Measurements from ENCODE around the gene C3orf22.
"Not testable (repeated sequence)": the region's sequence is repeated elsewhere in the genome, so short reads cannot be mapped to it uniquely, and the experiment has no call there.

C3orf22 gene, protein sequence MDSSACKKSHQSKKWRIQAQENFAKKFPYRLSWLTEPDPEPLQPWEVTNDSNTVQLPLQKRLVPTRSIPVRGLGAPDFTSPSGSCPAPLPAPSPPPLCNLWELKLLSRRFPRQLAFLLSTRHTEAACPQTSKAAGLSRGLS

DNA sequence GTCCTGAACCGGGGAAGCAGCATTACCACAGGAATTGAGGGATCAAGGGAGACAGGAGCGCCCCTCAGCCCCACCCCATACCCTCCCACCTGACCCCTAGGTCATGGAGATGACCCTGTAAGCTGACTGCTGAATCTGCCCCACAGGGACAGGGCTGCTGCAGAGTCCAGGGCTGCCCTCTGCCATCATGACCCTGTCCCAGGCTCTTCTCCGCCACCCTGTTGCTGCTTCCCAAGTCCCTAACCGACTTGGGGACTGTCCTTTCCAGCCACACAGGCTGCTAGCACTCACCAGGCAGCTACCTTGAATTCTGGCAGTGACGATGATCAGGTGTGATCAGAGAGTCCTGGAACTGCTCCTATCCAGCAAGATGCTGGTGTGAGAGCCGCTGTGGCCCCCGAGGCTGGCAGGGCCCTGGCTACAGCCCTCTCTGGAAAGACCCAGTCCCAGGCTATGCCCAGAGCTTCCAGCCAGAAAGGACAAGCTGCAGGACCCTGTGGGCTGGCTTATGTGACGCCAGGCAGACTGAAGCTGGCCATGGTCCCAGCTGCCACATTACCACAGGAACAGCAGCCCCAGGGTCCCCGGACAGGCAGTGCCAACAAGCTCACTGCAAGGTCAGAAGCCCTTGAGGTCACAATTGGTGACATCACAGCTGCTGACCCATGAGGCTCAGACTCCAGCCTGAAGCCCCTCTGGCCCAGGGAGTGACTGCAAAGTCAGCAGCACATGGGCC lies at the start of gene C3orf22:
TSS of gene C3orf22 (minus strand) at position 597 of the 736 bp plus-strand sequence. CDS start 5,542 bp downstream, outside the sequence.
- no peak for DNase-seq

DNA sequence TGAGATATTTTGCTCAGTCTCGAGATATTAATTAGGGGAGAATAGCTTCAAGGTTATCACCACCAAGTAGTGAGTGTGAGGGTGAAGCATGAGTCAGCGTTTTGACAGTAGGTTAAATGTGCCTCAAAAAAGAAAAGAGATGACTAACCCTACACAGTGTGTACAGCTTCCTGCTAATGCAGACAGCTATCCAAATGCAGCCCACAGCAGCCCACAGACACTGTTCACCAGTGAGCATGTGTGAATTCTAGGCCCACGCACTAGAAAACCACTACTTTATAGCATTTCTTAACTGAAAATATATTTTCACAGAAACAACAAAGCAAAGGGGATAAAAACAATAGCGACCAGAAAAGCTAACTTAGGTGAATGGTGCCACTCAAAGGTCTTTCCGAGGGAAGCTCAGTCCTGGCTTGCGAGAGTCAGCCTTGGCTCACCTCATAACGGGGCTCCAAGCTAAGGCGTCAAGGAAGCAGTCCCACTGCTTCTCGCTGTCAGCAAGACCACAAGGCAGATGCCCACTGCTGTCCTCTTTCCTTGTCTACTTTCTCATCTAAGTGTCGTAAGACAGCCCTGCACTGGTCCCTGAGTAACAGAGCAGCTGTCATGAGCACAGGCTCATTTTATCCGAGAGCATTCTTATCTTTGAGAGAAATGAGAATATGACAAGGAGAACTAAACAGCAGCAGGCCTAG lies 48.6 kb upstream of the C3orf22 start:
- no peak for DNase-seq

DNA sequence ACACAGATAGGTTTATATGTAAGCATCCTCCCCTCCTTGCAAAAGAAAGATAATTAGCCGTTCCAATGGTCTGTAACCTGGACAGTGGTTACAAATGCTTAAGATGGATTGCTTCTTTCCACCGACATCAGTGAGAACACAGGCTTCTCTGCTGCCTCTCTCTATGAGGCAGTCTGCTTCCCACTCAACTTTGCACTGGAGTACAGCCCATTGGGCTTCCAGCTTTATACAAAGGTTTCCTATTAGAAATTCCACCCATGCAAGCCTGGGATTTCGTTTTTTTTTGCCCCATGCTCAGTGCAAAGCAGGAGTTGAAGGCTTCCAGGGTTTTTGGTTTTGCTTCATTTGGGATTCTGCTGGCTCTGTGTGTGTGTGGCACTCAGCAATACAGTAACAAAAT lies 47.3 kb upstream of the C3orf22 start:
- no peak for DNase-seq

DNA sequence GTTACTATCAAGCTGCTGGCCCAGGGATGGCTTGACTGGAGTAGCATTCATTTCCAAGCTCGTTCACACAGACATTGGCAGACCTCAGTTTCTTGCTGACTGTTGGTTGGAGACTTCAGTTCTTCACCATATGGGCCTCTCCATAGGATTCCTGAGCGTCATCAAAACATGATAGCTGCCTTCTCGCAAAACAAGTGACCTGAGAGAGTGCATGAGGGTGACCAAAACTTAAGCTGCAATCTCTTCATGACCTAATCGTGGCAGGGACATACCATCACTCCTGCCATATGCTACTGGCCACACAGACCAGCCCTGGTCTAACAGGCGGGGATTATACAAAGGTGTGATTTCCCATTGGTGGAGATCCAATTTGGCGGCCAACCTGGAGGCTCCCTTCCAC lies 46.0 kb upstream of the C3orf22 start:
- no peak for DNase-seq

DNA sequence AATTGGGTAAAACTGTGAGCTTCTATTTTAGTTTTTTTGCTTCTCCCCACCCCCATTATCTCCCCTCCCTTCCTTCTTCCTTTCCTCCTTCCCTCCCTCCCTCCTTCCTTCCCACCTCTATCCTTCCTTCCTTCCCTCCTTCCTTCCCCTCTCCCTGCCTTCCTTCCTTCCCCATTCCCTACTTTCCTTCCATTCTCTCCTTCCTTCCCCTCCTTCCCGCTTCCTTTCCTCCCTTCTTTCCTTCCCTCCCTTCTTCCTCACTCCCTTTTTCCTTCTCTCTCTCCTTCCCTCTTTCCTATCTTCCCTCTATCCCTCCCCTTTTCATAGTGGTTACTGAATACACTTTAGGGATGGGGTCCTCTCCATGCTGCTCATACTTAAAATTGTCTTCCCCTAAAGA lies 40.4 kb upstream of the C3orf22 start:
- DNase-seq = no peak

DNA sequence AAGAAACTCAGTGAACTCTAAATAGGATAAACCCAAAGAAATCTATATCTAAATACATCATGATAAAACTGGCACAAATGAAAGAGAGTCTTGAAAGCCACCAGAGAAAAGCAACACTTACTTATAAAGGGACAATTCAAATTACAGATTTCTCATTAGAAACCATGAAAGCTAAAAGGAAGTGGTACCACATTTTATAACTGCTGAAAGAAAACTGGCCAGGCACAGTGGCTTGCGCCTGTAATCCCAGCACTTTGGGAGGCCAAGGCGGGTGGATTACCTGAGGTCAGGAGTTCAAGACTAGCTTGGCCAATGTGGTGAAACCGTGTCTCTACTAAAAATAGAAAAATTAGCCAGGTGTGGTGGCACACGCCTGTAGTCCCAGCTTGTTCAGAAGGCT lies 36.7 kb upstream of the C3orf22 start:
- not testable (repeated sequence) for DNase-seq

DNA sequence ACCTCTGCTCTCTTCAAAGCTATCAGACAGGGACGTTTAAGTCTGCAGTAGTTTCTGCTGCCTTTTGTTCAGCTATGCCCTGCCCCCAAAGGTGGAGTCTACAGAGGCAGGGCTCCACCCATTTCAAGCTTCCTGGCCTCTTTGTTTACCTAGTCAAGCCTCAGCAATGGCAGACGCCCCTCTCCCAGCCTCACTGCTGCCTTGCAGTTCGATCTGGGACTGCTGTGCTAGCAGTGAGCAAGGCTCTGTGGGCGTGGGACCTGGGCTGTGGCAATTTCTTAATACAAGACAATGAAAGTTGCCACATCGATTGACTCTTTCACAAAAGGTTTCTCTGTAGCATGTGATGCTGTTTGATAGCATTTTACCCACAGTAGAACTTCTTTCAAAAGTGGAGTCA lies 32.8 kb upstream of the C3orf22 start:
- not testable (repeated sequence) for DNase-seq

DNA sequence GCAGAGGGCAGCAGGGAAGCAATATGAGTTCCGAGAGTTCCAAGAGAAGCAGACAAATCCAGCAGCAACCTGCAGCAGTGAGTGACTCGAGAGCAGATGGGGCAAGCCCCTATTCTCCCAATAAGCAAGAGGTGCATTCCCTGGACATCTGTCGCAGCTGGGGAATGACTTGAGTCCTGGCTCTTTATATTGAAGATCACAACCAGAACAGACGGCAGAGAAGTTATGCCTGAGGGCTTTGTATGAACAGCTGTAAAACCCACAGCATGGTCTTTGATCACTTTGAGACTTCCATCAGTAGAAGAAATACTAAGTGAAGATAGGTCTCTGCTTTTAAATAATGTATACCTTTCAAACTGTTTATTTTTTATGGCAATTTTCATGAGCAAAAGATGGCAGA lies 23.6 kb upstream of the C3orf22 start:
- DNase-seq = no peak

DNA sequence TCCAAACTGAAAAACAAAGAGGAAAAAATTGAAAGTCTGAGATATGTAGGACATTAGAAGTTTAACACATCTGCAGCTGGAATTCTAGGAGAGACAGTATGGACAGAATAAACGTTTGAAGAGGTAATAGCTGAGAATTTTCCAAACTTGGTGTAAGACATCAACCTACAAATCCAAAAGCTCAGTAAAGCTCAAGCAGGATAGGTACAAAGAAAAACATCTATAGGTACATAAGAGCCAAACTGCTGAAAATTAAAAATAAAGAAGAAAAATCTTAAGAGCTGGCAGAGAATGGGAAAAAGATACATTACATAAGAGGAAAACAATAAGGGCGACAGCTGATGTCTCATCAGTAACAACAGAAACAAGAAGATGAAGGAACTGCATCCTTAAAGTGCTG lies 22.8 kb upstream of the C3orf22 start:
- no peak for DNase-seq

DNA sequence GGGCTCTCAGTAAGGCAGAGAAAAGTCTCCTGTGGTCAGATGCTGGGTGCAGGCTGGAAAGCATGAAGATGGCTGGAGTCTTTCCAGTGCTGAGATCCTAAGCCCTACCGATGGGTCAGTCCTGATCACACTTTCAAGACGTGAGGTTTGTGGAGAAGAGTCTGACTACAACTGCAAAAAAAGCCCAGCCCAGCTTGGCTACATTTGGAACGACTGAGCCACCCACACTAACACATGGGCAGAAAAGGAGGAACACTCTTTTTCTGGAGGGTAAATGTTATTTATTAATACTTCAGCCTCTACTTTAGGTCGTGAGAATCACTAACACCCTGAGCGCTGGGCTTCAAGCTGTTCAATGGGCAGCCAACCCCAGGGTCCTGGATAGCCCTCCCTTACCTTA lies 22.0 kb upstream of the C3orf22 start:
- no peak for DNase-seq

DNA sequence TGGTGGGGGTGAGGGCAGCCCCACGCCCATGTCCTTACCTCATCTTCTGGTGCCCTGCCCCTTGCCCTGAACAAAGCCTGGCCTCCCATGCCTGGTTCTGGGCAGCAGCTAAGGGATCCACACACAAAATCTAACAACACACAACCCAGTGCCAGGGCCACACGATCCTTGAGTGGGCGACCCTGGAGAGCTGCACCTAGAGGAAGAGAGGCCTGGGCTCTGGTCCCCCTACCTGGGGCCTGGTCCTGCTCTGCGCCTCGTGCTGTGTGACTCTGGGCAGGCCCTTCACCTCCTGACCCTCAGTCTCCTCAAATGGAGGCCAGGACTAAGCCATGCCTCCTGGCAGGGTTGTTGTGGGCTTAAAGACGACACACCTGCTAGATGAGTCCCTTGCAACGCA lies 20.0 kb upstream of the C3orf22 start:
- DNase-seq = no peak

DNA sequence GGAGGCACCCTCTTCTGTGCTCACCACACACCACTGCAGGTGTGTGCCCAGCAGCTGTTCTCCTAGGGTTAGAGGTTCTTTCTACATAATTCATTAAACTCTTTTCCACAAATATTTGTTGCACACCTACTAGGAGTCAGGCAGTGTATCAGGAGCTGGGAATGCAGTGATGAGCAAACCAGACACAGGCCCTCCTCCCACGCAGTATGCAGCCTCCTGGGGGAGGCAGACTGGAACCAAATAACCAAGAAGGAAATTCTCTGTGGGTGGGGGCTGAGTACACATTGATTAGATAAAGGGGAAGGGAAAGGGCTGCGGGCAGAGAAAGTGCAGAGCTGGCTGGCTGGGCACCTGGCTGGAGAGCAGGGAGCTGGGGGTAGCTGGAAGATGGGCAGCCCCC lies 18.5 kb upstream of the C3orf22 start:
- DNase-seq = no peak

DNA sequence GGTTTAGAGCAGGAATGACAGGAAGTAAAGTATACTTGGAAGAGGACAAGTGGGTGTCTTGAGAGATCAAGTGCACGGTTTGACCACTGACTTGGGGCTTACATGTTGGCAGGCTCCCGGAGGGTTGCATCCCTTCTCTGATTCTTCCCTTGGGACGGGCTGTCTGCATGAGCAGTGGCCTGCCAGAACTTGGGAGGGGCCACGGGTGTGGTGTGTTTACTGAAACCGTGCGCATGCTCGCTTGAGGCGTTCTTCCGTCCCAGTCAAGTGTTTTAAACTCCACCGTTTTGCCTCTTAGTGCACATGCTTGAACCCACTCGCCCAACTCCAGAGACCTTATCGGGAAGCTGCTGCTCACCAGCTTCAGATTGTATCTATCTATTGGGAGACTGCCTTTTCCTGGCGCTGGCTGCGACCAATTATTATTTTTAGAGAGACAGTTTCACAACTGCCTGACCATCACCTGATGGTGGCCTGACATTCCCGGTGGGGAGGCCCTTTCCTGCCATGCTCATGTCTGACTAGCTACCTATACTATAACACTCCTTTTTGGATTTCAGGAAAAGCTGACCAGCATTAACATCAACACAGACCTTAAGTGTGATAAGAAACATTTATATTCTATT lies 14.9 kb upstream of the C3orf22 start:
- no peak for DNase-seq

DNA sequence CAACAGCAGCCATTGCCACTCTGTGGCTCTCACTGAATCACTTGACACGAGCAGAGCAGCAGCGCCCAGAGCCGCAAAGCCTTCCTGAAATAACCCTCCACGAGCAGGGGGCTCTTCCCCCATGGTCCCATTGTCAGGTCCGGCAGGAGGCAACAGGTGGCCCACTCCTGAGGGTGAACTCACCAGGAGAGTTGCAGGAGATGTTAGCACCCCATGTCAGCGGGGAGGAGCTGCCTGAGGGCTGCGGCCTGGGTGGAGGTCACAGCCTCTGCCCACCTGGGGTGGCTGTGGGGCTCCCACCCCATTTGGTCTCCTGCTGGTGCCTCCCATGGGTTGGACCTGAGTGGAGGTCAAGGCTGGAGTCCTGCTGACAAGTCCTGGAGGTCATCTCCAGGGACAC lies 12.3 kb upstream of the C3orf22 start:
- DNase-seq = no peak

DNA sequence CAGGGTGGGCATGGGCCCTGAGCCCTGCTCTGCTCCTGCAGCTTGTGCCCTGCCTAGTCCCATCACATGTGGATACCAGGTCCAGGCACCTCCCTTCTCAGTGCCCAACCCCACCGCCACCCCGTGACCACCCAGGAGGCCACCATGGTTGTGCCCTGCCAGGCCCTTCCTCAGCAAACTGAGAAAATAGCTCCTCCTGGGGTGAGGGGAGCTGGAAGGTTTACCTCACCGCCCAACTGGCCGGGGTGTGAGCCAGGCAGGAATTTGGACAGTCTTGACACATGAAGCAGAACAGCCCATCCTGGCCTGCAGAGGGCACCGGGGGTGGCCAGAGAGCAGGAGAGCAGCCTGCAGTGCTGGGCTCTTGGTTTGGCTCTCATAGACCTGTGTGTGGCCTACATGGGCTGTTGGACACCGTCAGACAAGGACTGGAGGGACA lies 11.4 kb upstream of the C3orf22 start:
- DNase-seq = no peak

DNA sequence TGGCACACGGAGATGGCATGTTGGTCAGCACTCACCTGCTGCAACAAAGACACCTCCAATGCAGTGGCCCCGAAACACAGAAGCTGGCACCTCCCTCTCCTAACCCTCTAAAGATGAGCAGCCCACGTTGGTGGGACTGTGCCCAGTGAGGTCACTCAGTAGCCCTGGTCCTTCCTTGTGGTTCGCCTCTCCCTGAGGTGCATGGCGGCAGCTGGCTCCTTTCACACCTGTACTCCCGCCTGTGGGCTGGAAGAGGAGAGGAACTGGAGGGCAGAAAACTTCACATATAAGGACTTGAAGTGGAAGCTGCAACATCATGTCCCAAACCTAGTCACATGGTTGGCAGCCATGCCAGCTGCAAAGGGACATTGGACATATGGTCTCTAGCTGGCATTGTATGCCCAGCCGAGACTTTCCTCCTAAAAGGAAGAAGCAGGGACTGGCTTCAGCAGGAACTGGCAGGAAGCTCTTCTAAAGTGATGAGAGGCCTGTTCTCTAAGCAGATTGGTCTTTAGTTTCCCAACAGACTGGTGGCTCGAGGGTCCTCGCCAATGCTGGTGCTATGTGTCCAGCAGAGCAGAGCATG lies 10.8 kb upstream of the C3orf22 start:
- DNase-seq = no peak

DNA sequence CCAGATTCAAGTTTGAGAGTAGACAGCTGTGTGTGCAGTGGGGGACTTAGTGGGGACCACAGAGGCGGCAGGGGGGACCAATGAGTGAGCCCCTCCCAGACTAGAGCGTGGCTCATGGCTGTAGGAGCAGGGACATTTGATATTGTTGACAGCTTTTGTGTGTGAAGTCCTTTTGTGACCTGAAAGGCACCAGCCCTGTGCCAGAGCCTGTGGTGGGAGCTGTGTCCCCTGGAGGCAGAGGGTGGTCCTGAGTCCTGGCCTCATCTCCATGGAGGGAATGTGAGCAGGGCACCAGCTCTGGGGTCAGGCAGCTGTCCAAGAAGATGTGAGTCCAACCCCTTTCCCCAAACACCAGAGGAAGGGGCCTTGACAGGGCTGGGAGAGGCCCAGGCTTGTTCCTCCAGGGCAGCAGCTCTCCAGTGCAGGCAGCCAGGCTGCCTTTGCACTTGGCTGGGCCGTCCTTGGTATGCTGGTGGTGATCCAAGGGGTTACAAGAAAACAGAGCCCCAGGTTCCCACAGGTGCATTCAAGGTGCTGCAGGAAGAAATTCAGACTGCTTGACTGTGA lies 10.1 kb upstream of the C3orf22 start:
- no peak for DNase-seq

DNA sequence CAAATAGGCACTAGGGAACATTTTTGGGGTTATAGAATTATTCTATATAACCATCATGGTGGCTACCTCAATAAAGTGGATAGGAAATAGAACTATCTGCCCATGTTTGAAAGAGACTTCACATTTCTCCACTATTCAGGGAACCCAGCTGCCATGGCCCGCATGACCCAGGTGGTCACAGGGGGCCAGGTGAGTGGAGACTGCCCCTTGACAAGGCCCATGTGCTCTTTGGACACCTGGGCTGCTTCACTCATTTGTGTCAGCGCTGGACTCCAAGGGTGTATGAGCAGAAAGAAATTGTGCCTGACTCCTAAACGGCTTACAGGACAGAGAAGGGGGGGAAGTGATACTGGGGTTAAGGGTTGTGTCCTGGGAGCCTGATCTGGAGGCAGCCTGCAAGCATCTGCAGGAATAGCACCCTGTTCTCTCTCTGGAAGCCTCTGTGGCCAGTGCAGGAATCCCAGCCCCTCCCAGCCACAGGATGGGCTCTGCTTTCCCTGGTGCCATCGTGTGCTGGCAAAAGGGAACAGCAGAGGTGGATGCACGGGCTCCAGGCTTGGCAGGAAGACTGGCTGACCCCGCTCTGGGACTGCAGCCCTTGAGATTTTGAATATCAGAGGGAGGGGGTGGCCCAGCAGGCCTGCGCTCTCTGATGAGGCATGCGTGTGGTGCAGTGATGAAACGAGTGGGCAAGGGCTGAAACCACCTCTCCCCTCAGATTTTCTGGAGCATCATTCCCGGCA lies 9.1 kb upstream of the C3orf22 start:
- DNase-seq = no peak

DNA sequence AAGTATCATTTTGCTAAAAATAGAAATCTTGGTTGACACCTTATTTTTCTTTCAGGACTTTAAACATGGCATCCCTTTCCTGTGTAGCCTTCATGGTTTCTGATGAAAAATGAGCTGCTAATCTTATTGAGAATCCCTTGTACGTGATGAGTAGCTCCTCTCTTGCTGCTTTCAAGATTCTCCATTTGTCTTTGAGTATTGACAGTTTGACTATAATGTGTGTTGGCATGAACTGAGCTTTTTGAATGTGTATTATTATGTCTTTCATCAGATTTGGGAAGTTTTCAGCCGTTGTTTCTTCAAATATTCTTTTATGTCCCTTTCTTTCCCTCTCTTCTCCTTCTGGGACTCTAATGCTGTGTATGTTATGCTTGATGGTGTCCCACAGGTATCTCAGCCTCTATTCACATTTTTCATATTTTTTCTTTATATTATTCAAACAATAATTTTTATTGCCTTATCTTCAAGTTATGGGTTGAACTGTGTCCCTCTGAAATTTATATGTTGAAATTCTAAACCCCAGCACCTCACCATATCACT lies 4.1 kb upstream of the C3orf22 start:
- DNase-seq = no peak

DNA sequence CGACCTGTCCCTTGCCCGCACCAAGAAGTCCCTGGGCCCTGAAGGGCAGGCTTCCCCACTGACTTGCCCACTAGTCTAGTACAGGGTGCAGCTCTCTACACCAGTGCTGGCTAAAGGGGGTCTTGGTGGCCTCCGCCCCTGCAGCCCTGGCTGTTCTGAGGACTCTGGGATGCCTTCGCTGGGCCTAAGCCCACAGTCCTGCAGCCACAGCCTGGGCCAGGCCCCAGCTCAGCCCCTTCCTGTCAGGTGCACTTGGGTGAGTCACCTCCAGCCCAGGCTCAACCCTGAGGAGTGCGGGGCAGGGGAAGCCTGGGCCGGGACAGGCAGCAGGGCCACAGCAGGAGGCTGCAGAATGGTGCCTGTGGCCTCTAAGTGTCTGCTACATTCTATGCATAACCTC lies 971 bp downstream of the C3orf22 start:
- DNase-seq = no peak

DNA sequence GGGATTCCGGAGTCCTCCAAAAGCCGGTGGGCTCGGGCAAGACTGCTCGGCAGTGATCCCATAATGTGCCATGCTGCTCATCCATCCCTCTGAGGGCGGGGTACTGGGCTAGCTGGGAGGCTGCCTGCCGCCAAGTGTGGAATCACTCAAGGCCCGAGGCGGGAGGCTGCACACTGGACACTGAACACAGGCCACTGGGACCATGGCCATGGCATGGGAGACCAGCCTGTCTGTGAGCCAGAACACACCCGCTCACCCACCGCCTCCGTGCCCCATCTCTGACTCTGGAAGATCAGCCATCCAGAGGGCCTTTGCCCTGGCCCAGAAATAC lies 1.4 kb downstream of the C3orf22 start:
- DNase-seq = no peak

All from NCI-H1092 (cell line).